Amygdala (tissue), 56 donors: ENCODE data around the gene PRDM13.
"Not testable (repeated sequence)": the region's sequence is repeated elsewhere in the genome, so short reads cannot be mapped to it uniquely, and the experiment has no call there.

Experiments used
- DNase-seq, 56 donors: peaks; one replicate each; lab custom pipeline; 2025; lab: John Stamatoyannopoulos, UW

The PRDM13 gene

DNA sequence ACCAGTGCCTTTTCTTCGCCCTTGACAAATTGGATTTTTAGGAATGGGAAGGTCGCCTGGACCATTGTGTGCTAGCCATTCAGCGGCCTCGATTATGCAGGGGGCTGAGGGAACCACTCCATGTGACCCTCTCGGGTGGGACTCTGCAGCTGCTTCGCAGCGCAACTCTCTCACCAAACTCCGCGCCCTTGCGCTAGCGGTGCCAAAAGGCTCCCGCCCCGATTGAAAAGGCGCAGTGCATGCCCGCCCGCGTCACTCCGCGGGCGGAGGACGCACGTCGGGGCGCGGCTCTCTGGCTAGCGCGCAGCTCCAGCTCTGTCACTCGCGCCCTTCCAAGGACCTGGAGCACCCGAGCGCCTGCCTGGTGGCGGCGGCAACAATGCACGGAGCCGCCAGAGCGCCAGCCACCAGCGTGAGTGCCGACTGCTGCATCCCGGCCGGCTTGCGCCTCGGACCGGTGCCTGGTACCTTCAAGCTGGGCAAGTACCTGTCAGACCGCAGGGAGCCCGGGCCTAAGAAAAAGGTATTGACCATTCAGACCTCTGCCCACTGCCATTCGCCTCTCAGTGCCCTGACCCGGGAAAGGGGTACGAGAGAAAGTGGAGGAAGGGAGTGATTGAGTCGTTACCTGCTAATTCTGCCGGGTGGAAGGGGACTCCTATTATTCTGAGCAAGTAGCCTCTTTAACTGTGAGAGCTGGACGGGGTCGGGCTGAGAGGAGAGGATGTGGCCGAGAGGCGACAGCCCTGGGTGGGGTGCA is at the start of gene PRDM13:
Gene PRDM13, plus strand, starts transcription at position 178 of the 760 bp plus-strand sequence. Its CDS starts 202 bp downstream, at position 380.
- DNase-seq, result no peak

DNA sequence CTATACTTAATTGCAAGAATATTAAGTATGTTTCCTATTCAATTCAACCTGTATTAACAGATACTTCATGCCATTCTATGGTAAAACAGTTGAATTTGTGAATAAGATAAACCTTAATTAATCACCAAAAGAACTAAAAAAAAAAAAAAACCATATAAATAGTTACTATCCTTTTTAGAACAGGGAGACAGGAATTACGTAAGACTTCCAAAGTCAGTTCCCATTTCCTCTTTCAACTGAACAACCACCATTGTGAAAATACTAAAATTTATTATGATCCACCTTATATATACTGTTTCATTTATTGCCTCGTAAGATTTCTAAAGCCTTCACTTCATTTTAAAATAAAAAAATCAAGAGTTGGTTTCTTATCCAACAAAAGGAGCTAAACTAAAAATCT is 47.6 kb upstream of the PRDM13 start:
- no peak for DNase-seq

DNA sequence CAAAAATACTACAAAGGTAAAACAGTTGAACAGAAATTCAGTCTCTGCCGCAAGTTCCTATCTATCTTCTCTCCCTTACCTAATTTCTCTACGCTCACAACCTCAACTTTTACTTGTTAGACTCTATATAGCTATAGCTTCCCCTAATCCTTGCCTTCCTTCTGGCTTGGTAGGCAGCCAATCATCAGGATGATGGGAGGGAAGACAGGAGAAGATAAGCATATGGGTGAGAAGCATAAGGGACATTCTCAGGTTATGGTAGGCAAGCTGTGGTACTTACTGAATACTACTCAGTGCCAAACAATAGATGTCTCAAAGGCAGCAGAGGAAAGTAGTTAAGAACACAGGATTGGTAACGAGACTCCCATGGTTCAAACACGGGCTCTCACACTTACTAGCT is 46.0 kb upstream of the PRDM13 start:
- no peak for DNase-seq

DNA sequence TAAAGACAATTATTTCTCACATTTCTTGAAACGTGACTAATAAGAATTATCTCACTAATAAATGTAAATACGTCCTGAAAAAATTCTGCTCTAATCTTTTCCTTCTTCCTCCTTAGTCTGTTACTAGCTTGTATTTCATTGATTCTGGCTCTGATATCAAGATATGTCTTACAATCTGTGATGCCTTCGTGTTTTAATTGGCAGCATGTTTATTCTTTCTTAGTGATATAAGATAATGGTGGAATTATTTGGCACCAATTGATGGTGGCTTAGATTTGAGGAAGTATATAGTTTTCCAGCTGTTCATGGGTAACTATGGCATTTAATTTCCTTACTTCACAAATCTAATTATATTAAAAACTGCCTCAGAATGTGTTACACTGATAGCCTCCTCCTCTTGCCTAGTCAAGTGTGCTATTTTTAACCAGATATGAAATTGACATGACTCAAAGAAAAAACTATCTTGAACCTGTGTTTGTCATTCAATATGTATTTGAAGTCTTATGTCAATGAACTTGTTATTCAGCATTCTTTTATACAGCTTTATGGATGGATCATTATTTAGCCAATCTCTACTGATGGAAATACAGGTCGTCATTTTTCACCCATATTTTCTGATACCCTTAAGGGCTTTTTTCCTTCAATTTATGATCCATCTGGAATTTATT is 43.4 kb upstream of the PRDM13 start:
- DNase-seq, result no peak

DNA sequence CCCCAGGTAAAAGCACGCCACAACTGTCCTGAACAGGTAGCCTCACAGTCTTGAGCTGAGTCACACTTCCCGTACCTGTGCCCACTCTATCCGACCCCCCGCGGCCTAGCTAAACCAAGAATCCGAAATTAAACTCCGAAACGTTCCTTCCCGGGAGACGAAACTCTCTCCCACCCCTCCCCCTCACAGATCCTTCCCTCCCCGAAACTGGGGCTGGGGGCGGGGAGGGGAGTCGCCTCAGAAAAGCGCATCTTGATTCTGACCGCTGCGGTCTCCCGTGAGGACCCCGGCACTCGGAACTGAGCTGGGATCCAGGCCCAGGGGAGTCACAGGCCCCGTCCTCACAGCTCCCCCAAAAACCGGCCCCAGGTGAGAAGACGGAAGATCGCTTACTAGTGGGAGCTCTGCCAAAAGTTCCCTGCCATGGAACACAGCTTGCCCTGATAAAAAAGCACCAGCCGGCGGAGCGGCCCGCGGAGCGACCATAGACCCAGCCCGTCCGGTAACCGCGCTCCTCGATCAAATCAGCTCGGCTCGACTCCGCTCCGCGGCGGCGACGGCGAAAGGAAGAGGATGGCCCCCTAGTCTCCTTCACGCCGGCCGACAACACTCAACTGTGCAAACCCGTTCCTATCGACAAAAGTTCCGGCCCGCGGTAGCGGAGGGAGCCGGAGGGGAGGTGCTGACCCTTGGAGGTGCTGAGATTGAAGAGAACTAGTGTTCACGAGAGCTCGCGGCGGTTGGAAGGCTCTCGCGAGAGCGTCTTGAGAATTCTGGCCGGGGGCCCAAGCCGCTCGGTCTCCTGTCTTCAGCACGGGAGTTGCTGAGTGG is 38.3 kb upstream of the PRDM13 start, which contains the start of gene CCNC:
Gene CCNC, minus strand, starts transcription at position 558 of the 831 bp plus-strand sequence. Its CDS starts 133 bp downstream, at position 425.
- DNase-seq, result peak in 55 of 56 donors; percentile 6 to 89 (median 80)

DNA sequence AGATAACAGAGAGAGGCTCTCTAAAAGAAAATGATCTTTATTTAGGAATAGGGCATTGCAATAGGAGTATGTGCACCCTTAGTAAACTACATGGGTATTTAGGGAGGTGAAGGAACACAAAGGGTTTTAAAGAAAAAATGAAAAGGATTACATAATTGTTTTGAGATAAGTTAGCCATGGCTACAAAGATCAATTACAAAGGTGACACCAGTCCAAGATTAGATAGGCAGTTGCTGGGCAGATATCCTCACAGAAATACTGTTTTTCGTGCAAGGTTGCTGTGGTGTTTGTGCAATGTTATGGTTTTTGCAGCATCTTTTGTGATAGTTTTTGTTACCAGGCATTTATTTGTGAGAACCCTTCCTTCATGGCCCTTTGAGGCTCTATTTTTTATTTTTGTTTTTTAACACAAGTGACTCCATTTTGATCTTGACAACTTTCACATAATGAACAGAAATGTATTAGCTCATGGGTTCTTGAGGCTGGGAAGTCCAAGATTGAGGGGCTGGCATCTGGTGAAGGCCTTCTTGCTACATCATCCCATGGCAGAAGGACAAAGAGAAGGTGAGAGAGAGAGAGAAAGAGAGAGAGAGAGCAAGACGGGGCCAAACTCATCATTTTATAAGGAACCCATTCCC is 32.5 kb upstream of the PRDM13 start:
- no peak for DNase-seq

DNA sequence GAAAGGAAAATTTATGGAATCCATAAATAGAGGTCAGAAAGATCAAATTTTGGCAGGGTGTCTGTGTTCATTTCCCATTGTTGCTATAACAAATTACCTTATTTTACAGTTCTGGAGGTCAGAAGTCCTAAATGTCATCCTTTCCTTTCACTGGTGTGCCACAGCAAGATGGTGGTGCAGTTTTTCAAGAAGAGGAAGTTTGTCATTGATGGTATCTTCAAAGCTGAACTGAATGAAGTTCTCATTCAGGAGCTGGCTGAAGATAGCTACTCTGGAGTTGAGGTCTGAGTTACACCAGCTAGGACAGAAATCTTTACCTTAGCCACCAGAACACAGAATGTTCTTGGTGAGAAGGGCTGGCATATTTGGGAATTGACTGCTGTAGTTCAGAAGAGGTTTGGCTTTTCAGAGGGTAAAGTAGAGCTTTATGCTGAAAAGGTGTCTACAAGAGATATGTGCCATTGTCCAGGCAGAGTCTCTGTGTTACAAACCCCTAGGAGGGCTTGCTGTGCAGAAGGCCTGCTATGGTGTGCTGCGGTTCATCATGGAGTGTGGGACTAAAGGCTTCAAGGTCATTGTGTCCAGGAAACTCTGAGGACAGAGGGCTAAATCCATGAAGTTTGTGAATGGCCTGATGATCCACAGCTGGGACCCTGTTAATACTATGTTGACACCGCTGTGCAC is 30.9 kb upstream of the PRDM13 start:
- DNase-seq, result no peak

DNA sequence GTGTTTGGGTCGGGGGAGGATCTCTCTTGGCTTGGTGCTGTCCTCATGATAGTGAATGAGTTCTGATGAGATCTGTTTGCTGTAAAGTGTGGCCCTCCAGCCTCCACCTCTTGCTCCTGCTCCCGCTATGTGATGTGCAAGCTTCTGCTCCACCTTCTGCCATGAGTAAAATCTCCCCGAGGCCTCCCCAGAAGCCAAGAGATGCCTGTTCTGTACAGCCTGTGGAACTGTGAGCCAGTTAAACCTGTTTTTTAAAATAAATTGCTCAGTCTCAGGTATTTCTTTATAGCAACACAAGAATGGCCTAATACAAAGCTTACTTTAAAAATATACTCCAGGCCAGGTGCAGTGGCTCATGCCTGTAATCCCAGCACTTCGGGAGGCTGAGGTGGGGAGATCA is 26.9 kb upstream of the PRDM13 start:
- no peak for DNase-seq

DNA sequence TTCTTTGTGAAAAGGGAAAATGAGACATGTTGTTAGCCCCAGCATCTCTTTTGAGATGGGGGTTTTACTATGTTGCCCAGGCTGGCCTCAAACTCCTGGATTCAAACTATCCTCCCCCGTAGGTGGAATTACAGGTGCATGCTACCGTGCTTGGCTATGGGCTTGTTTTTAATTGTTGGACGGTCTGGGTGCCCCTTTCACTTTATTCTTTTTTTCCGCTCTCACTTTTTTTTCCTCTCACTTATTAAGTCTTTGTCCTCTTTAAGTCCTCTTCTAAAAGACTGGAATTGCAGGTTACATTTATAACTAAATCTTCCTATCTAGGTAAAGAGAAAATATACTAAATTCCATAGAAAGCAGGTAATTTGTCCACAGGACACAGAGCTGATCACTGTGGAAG is 18.8 kb upstream of the PRDM13 start:
- no peak for DNase-seq

DNA sequence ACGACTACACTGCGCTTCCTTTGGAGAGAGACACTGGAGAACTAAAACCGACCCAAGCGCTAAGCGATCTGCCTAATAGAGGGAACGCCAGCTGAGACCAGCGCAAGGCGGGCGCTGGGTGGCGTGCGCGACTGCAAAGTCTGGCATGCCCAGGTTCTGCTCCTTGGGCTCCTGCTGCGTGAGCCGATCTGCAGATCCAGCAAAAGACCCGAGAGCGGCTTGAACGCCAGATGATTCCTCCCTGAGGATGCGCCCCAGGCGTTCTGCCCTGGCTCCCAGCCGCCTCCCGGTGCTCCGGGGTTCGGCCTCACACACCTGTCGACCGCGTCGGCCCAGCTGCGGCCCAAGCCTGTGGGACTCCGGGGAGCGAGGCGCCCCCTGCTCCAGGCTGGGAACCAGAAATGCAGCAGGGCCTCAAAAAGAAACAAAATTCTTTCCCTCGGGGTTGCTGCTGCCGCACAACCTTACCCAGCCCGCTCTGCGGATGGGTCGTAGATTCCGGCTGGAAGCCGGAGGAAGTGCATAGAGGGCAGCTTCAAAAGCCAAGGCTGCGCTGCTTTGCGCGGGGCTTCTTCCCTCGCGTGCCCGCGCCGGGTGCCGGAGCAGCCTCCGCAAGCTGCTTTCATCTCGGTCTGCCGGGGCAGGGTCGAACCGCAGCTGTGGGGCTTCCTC is 17.9 kb upstream of the PRDM13 start:
- DNase-seq, result peak in 26 of 56 donors; percentile 4 to 64 (median 20)

DNA sequence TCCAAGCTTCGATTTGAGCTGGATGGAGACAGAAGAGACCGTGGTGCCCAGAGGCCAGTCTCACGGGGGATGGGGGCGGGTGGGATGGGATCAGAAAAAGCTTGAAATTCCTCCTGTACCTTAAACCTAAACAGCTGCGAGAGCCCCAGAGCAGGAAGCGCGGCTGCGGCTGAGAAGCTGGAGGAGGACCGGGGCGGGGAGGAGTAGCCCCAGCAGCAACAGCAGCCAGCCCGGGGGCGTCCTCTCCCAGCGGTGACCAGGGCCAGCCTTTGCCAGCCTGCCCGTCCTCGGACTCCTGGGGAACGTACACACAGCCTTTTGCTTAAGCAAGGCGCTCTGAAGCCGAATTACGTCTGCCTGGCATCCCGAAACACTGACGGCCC is 17.4 kb upstream of the PRDM13 start:
- no peak for DNase-seq

DNA sequence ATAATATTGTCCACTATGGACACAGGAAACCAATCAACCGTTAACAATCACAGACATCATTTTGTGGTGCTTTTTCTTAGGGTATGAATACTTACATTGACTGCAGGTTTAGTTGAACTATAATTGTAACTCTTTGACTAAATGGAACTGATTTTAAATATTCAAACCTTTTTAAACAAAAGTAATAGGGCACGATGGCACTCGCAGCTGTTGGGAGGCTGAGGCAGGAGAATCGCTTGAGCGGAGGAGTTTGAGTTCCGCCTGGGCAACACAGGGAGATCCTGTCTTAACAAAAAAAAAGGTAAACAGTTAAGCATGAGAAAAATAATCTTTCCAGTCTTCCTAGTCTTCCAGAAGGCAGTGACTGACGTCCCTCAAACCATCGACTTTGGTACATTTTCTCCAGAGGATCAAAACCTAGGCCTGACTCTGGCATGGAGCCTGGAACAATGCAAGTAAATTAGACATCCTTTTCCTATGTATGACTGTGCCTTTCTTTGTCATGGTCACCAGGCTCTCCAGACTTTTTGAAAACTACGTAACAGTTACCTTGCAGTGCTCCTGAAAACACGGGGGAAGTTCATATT is 16.6 kb upstream of the PRDM13 start:
- no peak for DNase-seq

DNA sequence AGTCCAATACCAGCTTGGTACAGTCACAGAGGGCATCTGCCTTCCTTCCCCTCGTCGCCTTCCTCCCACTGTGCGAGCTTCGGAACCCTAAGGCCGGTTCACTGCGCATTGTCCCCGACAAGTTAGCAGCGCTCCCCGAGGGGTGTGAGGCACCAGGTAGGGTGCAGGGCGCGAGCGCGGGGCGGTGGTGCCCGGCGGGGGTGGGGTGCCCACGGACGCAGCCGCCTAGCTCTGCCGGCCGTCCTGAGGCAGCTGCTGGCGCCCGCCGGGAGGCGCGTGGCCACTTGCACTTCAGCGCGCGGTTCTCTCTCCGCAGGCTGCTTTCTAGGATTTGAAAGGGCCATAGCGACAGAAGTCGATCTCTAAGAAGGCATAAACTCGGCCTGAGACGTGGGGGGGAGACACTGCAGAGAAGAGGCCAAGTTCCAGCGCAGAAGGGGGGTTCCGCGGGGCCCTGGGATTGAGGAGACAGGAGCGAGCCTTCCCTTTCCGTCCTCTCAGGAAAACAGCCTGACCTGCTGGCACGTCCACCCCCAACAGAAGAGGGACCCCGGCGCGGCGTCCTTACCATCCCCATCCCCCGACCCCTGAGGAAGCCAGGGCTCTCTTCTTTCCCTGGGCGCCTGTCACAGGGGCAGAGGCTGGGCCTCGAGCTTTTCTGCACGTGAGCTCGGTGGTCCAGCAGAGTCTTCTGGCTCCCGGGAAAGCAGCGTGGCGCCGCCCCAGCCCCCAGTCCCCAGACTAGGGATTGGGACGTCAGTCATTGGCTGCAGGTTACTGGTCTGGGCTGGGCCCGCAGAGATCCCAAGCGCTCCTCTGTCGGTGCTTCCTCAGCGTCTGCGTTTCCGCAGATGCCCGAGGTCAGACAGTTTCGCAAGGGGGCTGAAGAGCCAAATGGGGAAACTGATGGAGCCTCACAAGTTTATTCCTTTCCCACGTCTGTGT is 15.6 kb upstream of the PRDM13 start:
- DNase-seq, result no peak

DNA sequence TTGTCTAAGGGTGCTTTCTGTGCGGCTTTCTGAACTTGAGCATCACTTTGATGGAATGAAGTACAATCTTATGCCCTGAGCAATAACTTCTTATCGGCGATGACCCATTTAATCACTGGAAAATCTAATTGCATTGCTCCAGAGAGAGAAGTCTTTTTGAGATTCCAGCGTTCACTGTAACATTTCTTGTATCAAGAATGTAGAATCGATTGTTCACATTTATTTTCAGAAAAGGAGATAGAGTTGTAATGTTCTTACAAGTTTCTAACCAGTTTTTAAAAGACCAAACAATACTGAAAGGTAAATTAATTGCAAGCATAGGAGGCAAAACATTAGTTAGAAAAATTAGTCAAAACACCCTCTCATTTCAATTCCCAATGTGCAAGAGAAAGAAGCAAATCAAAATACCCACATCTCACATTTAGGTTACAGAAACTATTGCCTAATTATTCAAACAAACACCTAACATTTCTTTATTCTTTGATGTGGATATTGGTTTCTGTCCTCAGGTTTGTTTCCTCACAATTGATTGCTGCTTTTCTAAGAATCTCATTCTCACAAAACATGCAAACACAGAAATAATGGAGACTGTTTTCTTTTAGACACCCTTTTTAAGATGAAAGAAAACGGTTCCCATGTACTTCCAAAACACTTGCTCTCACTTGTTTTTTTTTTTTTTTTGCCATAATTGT is 14.8 kb upstream of the PRDM13 start:
- DNase-seq, result no peak

DNA sequence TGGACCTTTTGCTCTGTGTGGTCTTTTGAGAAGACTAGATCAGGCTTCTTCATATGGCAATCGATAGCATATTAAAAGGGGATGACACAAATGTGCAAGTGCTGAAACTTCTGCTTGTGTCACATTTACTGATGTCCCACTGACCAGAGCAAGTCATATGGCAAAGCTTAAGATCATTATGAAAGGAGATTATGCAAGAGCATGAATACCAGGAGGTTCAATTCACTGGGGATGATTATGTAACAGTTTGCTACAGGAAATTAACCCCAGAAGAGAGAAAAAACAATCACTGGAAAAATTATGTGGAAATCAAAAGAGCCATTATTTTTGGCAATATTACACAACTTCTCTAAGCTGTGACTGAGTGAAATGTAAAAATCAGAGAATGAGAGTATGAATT is 13.7 kb upstream of the PRDM13 start:
- DNase-seq, result no peak

DNA sequence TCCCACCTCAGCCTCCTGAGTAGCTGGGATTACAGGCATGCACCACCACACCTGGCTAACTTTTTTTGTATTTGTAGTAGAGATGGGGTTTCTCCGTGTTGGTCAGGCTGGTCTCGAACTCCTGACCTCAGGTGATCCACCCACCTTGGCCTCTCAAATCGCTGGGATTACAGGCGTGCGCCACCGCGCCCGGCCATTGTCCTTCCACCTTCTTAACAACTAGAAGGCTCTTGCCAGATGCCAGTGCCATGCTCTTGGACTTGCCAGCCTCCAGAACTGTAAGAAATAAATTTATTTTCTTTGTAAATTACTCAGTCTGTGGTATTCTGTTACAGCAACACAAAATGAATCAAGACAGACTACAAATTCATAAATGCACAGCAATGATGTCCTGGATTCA is 11.9 kb upstream of the PRDM13 start:
- not testable (repeated sequence) for DNase-seq
